Measurements from ENCODE around the gene LSM11.

LSM11 gene

DNA sequence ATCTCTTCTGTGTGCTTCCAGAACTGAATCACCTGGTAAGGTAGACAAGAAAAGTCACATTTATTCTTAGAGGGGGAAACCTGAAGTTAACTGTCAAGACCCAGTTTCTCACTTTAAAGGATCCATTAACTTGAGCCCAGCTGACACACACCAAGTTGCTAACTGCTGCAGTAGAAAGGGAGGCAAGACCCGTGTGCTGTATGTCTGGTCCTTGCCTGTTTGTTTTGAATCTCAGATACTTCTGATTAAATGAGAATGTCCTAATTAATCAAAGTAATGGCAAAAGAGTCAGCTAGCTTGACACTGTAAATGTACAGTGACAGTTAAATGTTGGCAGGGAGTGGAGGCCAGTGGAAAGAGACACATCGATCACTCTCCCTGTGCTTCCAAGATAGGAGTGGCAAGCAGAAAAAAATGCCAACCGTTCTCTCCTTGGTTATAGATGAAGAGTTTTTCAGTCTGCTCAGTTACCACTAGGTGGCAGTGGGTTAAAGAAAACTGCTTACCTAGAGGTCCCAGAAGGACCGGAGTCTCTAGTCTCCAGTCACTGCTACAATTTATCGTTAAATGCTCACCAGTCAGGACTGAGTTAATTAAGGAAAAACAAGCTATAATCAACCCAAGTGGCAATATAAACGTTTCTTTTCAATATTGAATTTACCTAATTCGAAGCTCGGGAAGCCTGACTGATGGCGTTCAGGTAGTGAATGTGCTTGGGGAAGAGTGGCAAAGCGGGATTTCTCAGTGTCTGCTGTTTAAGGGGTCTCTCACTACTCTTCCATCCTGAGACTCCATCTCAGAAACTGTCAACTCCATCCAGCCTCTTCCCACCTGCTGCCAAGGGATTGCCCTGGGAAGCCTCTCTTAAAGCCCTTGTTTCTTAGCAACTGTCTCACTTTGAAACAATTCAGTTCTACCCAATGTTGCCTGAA lies 18.4 kb downstream of the LSM11 start:
- H3K4me3 ChIP-seq (ENCODE audit: low read depth, low read length) = no peak overlapping the region
- H3K36me3 ChIP-seq (ENCODE audit: control insufficient read depth in 1 of 2, insufficient read depth in 2 of 2, low read length in 2 of 2) = no peaks in the 10 kb centered on the region
- no peak overlapping the region for H2AFZ ChIP-seq (ENCODE audit: insufficient read depth, low read length, poor library complexity)
- no peak overlapping the region for H4K91ac ChIP-seq (ENCODE audit: low read depth, low read length)
- no peak overlapping the region for H2BK5ac ChIP-seq (ENCODE audit: low read depth, low read length, poor library complexity)
- no peaks in the 10 kb centered on the region for H3K9me3 ChIP-seq (ENCODE audit: insufficient read depth, low read depth, low read length)
- no peak overlapping the region for H3K4me2 ChIP-seq (ENCODE audit: low read length)
- no peaks in the 10 kb centered on the region for H3K79me1 ChIP-seq (ENCODE audit: low read length)
- no peaks in the 10 kb centered on the region for H3K4me1 ChIP-seq (ENCODE audit: control insufficient read depth in 1 of 2, insufficient read depth in 2 of 2, low read length in 2 of 2)
- H3K23ac ChIP-seq (ENCODE audit: low read length) = no peak overlapping the region
- no peak overlapping the region for H3K27ac ChIP-seq (ENCODE audit: low read depth, low read length)
- H3K79me2 ChIP-seq (ENCODE audit: control insufficient read depth, insufficient read depth, low read length, poor library complexity) = no peaks in the 10 kb centered on the region
- H4K8ac ChIP-seq (ENCODE audit: low read depth, low read length) = no peak overlapping the region
- H4K12ac ChIP-seq (ENCODE audit: low read depth, low read length) = no peak overlapping the region
- no peak overlapping the region for H3K9ac ChIP-seq (ENCODE audit: low read length)
- H2AK5ac ChIP-seq (ENCODE audit: low read length) = no peak overlapping the region
- no CpG with 5 or more reads among the region's 10 CpGs for WGBS (ENCODE audit: extremely low coverage, insufficient coverage, insufficient read length)
- H3K27me3 ChIP-seq (ENCODE audit: insufficient read depth, low read length) = no peaks in the 10 kb centered on the region
- no peak overlapping the region for H3K18ac ChIP-seq (ENCODE audit: low read length)
- H2BK12ac ChIP-seq (ENCODE audit: low read length) = no peak overlapping the region
- H2BK120ac ChIP-seq (ENCODE audit: insufficient read depth, low read length, poor library complexity) = no peak overlapping the region
- peak; percentile 36 to 77 for DNase-seq
- no peak overlapping the region for H3K14ac ChIP-seq (ENCODE audit: low read length)
- H3K4ac ChIP-seq (ENCODE audit: low read depth, low read length) = no peak overlapping the region

- no peaks in the 10 kb centered on the region for H3K36me3 ChIP-seq (ENCODE audit: control insufficient read depth in 1 of 2, insufficient read depth in 2 of 2, low read length in 2 of 2)
- no peaks in the 10 kb centered on the region for H3K79me2 ChIP-seq (ENCODE audit: control insufficient read depth, insufficient read depth, low read length, poor library complexity)
- no peaks in the 10 kb centered on the region for H3K27me3 ChIP-seq (ENCODE audit: insufficient read depth, low read length)
- no peak overlapping the region for H4K91ac ChIP-seq (ENCODE audit: low read depth, low read length)
- no peak overlapping the region for H2AK5ac ChIP-seq (ENCODE audit: low read length)
- H3K79me1 ChIP-seq (ENCODE audit: low read length) = no peaks in the 10 kb centered on the region
- no peak overlapping the region for H3K4me3 ChIP-seq (ENCODE audit: low read depth, low read length)
- no peak overlapping the region for H2AFZ ChIP-seq (ENCODE audit: insufficient read depth, low read length, poor library complexity)
- DNase-seq = no peak
- peak overlapping the region; percentile 20 for H3K23ac ChIP-seq (ENCODE audit: low read length)
- H3K18ac ChIP-seq (ENCODE audit: low read length) = no peak overlapping the region
- no peak overlapping the region for H3K4me2 ChIP-seq (ENCODE audit: low read length)
- H3K4me1 ChIP-seq (ENCODE audit: control insufficient read depth in 1 of 2, insufficient read depth in 2 of 2, low read length in 2 of 2) = no peaks in the 10 kb centered on the region
- H2BK5ac ChIP-seq (ENCODE audit: low read depth, low read length, poor library complexity) = no peak overlapping the region
- no peak overlapping the region for H3K9ac ChIP-seq (ENCODE audit: low read length)
- no peak overlapping the region for H3K14ac ChIP-seq (ENCODE audit: low read length)
- no peak overlapping the region for H4K12ac ChIP-seq (ENCODE audit: low read depth, low read length)
- H2BK12ac ChIP-seq (ENCODE audit: low read length) = no peak overlapping the region
- no peak overlapping the region for H3K27ac ChIP-seq (ENCODE audit: low read depth, low read length)
- H3K4ac ChIP-seq (ENCODE audit: low read depth, low read length) = no peak overlapping the region
- H3K9me3 ChIP-seq (ENCODE audit: insufficient read depth, low read depth, low read length) = no peaks in the 10 kb centered on the region
- no peak overlapping the region for H4K8ac ChIP-seq (ENCODE audit: low read depth, low read length)
- H2BK120ac ChIP-seq (ENCODE audit: insufficient read depth, low read length, poor library complexity) = no peak overlapping the region
- WGBS (ENCODE audit: extremely low coverage, insufficient coverage, insufficient read length) = no CpG with 5 or more reads among the region's 6 CpGs
Observed at GRCh38 chr5:157764531-157764930, 21.0 kb downstream of the LSM11 start.

- Histone ChIP-seq H2BK5ac (ENCODE audit: low read depth, low read length, poor library complexity) (no peak overlapping the region), H4K91ac (ENCODE audit: low read depth, low read length) (no peak overlapping the region), H3K9me3 (ENCODE audit: insufficient read depth, low read depth, low read length) (no peaks in the 10 kb centered on the region), H4K12ac (ENCODE audit: low read depth, low read length) (no peak overlapping the region), H2AK5ac (ENCODE audit: low read length) (no peak overlapping the region), H2BK120ac (ENCODE audit: insufficient read depth, low read length, poor library complexity) (no peak overlapping the region), H3K4ac (ENCODE audit: low read depth, low read length) (no peak overlapping the region), H3K14ac (ENCODE audit: low read length) (no peak overlapping the region), H4K8ac (ENCODE audit: low read depth, low read length) (no peak overlapping the region), H3K18ac (ENCODE audit: low read length) (no peak overlapping the region), H3K4me3 (ENCODE audit: low read depth, low read length) (no peak overlapping the region), H3K4me1 (ENCODE audit: control insufficient read depth in 1 of 2, insufficient read depth in 2 of 2, low read length in 2 of 2) (no peaks in the 10 kb centered on the region), H3K9ac (ENCODE audit: low read length) (no peak overlapping the region), H3K27ac (ENCODE audit: low read depth, low read length) (no peak overlapping the region), H3K36me3 (ENCODE audit: control insufficient read depth in 1 of 2, insufficient read depth in 2 of 2, low read length in 2 of 2) (no peaks in the 10 kb centered on the region), H3K79me2 (ENCODE audit: control insufficient read depth, insufficient read depth, low read length, poor library complexity) (no peaks in the 10 kb centered on the region), H2BK12ac (ENCODE audit: low read length) (no peak overlapping the region), H3K4me2 (ENCODE audit: low read length) (no peak overlapping the region), H3K27me3 (ENCODE audit: insufficient read depth, low read length) (no peaks in the 10 kb centered on the region), H2AFZ (ENCODE audit: insufficient read depth, low read length, poor library complexity) (no peak overlapping the region), H3K23ac (ENCODE audit: low read length) (peak overlapping the region; percentile 14), H3K79me1 (ENCODE audit: low read length) (no peaks in the 10 kb centered on the region)
- DNase-seq = no peak
- 100% methylated on average over 3 of the region's 7 CpGs for WGBS (ENCODE audit: extremely low coverage, insufficient coverage, insufficient read length)
Observed at GRCh38 chr5:157766442-157766841, 22.9 kb downstream of the LSM11 start.

- Histone ChIP-seq H3K79me2 (ENCODE audit: control insufficient read depth, insufficient read depth, low read length, poor library complexity) (no peaks in the 10 kb centered on the region), H3K14ac (ENCODE audit: low read length) (no peak overlapping the region), H3K18ac (ENCODE audit: low read length) (no peak overlapping the region), H3K4me1 (ENCODE audit: control insufficient read depth in 1 of 2, insufficient read depth in 2 of 2, low read length in 2 of 2) (no peaks in the 10 kb centered on the region), H2BK120ac (ENCODE audit: insufficient read depth, low read length, poor library complexity) (no peak overlapping the region), H4K91ac (ENCODE audit: low read depth, low read length) (no peak overlapping the region), H3K9ac (ENCODE audit: low read length) (no peak overlapping the region), H3K4ac (ENCODE audit: low read depth, low read length) (no peak overlapping the region), H3K27ac (ENCODE audit: low read depth, low read length) (no peak overlapping the region), H4K8ac (ENCODE audit: low read depth, low read length) (no peak overlapping the region), H3K27me3 (ENCODE audit: insufficient read depth, low read length) (no peaks in the 10 kb centered on the region), H4K12ac (ENCODE audit: low read depth, low read length) (no peak overlapping the region), H3K4me3 (ENCODE audit: low read depth, low read length) (no peak overlapping the region), H3K36me3 (ENCODE audit: control insufficient read depth in 1 of 2, insufficient read depth in 2 of 2, low read length in 2 of 2) (no peaks in the 10 kb centered on the region), H3K23ac (ENCODE audit: low read length) (no peak overlapping the region), H3K79me1 (ENCODE audit: low read length) (no peaks in the 10 kb centered on the region), H2AFZ (ENCODE audit: insufficient read depth, low read length, poor library complexity) (no peak overlapping the region), H2BK5ac (ENCODE audit: low read depth, low read length, poor library complexity) (no peak overlapping the region), H2BK12ac (ENCODE audit: low read length) (no peak overlapping the region), H3K4me2 (ENCODE audit: low read length) (no peak overlapping the region), H3K9me3 (ENCODE audit: insufficient read depth, low read depth, low read length) (no peaks in the 10 kb centered on the region), H2AK5ac (ENCODE audit: low read length) (no peak overlapping the region)
- no peak for DNase-seq
- no CpG with 5 or more reads among the region's 1 CpG for WGBS (ENCODE audit: extremely low coverage, insufficient coverage, insufficient read length)
Observed at GRCh38 chr5:157766902-157767301, 23.4 kb downstream of the LSM11 start.

Data from trophoblast cell (in vitro differentiated cells and primary cell).